Measurements from ENCODE around the gene KIF20A. TPM values are rescaled to one million over a fixed set of nuclear protein-coding genes. Genes with fewer than 3 reads are reported as not detected.

The KIF20A gene
- total RNA-seq, 4 donors from 2014 or later, result 0.44 to 9.4 (median 2.1) TPM; not detected in 1

DNA sequence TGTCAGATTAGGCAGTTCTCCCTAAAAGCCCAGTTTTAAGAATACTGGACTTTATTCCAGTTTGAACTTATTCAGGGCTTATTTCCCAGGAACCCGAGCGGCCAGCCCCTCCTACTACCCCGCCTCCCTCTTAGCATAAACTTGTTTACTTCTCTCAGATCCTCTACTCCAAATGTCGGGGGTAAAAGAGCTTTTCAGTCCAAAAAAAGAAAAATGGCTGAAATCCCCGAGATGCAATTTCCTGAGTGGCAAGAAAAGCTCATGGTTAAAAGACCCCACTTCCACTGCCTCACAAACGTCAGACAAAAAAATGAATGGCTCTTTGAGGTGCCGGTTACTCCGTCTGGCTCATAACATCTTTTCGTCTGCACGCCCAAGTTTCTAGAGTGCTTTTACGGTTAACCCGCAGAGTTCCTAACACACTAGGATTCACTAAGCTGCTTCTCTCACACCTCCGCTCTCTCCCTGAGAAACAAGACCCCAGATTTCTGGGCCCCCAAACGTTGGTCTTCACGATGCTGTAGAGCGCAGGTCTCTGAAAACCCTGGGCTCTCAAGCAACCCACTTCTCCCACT, 884 bp upstream of the KIF20A start:
- no peaks in the 10 kb centered on the region for H3K27me3 ChIP-seq
- no peaks in the 10 kb centered on the region for H3K9me3 ChIP-seq
- H3K36me3 ChIP-seq, result peaks cover 0 to 44% (median 0%) of the 10 kb centered on the region in 3 donors
- DNase-seq (ENCODE audit: low spot score in 2 of 2), result no peak
- WGBS, 2 donors, result 0 to 1% methylated on average over 16 of the region's 16 CpGs
- TF ChIP-seq, protein P1, sequence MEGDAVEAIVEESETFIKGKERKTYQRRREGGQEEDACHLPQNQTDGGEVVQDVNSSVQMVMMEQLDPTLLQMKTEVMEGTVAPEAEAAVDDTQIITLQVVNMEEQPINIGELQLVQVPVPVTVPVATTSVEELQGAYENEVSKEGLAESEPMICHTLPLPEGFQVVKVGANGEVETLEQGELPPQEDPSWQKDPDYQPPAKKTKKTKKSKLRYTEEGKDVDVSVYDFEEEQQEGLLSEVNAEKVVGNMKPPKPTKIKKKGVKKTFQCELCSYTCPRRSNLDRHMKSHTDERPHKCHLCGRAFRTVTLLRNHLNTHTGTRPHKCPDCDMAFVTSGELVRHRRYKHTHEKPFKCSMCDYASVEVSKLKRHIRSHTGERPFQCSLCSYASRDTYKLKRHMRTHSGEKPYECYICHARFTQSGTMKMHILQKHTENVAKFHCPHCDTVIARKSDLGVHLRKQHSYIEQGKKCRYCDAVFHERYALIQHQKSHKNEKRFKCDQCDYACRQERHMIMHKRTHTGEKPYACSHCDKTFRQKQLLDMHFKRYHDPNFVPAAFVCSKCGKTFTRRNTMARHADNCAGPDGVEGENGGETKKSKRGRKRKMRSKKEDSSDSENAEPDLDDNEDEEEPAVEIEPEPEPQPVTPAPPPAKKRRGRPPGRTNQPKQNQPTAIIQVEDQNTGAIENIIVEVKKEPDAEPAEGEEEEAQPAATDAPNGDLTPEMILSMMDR (IDR thresholded peaks at IDR 0.05), result no peak
- TF ChIP-seq EP300 (IDR thresholded peaks at IDR 0.05) (no peak), POLR2A (IDR thresholded peaks at IDR 0.05) (no peak)
- peak overlapping the region; percentile 72 to 86 (median 75) for H3K4me3 ChIP-seq
- peaks cover 0 to 34% (median 18%) of the 10 kb centered on the region in 4 donors for H3K4me1 ChIP-seq
- peak overlapping the region; percentile 75 to 91 (median 81) for H3K27ac ChIP-seq

DNA sequence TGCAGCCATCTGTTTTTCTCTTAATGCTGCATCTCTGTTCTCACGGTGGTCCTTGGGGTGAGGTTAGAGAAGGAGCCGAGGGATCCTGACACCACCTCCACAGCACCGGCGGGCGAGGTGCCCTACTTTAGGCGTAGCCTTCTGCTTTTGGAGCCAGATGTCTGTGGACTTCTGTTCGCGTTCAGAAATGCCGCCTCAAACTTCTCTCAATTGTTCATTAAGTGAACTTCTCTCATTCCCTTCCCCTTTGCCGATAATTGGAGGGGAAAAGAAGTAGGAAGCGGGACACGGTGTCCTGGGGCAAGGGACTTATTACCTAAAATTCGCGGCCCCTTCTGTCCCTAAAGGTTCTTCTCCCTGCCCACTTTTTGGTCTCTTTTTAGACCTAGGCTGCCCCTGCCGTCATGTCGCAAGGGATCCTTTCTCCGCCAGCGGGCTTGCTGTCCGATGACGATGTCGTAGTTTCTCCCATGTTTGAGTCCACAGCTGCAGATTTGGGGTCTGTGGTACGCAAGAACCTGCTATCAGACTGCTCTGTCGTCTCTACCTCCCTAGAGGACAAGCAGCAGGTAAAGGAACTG, 455 bp downstream of the KIF20A start:
- Histone ChIP-seq H3K27ac (no peak overlapping the region), H3K9me3 (no peaks in the 10 kb centered on the region), H3K27me3 (no peaks in the 10 kb centered on the region), H3K4me3 (peak overlapping the region; percentile 17 to 76 (median 73)), H3K4me1 (peaks cover 0 to 31% (median 18%) of the 10 kb centered on the region in 4 donors), H3K36me3 (peaks cover 0 to 44% (median 0%) of the 10 kb centered on the region in 3 donors)
- no peak for DNase-seq (ENCODE audit: low spot score in 2 of 2)
- TF ChIP-seq EP300 (IDR thresholded peaks at IDR 0.05) (no peak), POLR2A (IDR thresholded peaks at IDR 0.05) (no peak)
- TF ChIP-seq, protein P1 (IDR thresholded peaks at IDR 0.05), result no peak
- WGBS, 2 donors, result 1% methylated on average over 23 of the region's 23 CpGs

DNA sequence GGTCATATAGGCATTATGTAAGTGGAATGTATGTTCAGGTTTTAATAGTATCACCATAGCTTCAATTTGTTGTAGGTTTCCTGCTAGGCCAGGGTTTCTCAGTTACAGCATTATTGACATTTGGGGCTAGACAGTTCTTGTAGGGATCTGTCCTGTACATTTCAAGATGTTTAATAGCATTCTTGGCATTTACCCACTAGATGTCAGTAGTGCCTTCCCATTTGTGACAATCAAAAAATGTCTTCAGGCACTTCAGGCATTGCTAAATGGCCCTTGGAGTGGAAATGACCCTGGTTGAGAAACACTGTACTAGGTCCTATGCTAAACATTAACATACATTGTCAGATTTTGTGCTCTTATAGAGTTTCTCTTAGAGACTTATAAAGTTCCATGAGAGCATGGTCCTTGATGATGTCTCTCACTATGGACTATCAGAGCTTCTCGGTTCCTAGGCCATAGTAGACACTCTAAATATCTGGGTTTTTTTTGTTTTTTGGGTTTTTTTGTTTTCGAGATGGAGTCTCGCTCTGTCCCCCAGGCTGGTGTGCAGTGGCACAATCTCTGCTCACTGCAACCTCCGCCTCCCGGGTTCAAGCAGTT, 1.4 kb downstream of the KIF20A start:
- H3K4me3 ChIP-seq, result no peak overlapping the region
- peaks cover 0 to 29% (median 18%) of the 10 kb centered on the region in 4 donors for H3K4me1 ChIP-seq
- WGBS, 2 donors, result 68 to 70% methylated on average over 5 of the region's 5 CpGs
- no peaks in the 10 kb centered on the region for H3K27me3 ChIP-seq
- H3K9me3 ChIP-seq, result no peaks in the 10 kb centered on the region
- DNase-seq (ENCODE audit: low spot score in 2 of 2), result no peak
- TF ChIP-seq, protein P1 (IDR thresholded peaks at IDR 0.05), result peak in 1 of 5 experiments; percentile 18
- TF ChIP-seq POLR2A (IDR thresholded peaks at IDR 0.05), result no peak
- H3K27ac ChIP-seq, result no peak overlapping the region
- peaks cover 0 to 44% (median 0%) of the 10 kb centered on the region in 3 donors for H3K36me3 ChIP-seq

DNA sequence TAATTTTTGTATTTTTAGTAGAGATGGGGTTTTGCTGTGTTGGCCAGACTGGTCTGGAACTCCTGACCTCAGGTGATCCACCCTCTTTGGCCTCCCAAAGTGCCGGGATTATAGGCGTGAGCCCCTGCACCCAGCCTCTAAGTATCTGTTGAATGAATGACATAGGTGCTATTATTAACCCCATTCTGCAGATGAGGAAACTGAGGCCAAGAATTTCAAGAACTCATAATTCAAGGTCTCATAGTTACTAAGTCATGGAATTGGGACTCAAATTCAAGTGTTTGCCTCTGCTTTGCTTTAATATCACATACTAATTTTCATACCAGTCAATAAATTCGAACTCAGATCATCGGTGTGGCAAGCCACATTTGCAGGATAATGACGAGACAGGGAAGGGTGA, 1.9 kb downstream of the KIF20A start:
- H3K27me3 ChIP-seq, result no peaks in the 10 kb centered on the region
- WGBS, 2 donors, result 90 to 95% methylated on average over 5 of the region's 5 CpGs
- H3K9me3 ChIP-seq, result no peaks in the 10 kb centered on the region
- no peak for DNase-seq (ENCODE audit: low spot score in 2 of 2)
- no peak for TF ChIP-seq EP300 (IDR thresholded peaks at IDR 0.05)
- TF ChIP-seq POLR2A (IDR thresholded peaks at IDR 0.05), result no peak
- TF ChIP-seq, protein P1 (IDR thresholded peaks at IDR 0.05), result no peak
- H3K27ac ChIP-seq, result no peak overlapping the region
- peaks cover 0 to 47% (median 0%) of the 10 kb centered on the region in 3 donors for H3K36me3 ChIP-seq
- no peak overlapping the region for H3K4me3 ChIP-seq
- peaks cover 0 to 27% (median 18%) of the 10 kb centered on the region in 4 donors for H3K4me1 ChIP-seq

DNA sequence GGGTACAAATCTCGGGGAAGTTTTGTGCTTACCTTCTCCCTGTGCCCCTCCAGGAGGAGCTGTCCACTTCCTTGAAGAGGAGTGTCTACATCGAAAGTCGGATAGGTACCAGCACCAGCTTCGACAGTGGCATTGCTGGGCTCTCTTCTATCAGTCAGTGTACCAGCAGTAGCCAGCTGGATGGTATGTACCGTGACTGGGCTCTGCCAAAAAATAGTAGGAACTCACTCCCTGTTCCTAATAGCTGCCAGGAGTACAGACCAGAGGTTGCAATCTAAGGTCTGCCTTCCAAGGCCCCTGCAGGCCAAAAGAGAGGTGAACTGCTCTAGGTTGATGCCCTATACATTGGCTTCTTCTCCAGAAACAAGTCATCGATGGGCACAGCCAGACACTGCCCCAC, 3.9 kb downstream of the KIF20A start:
- Histone ChIP-seq H3K27ac (no peak overlapping the region), H3K27me3 (no peaks in the 10 kb centered on the region), H3K9me3 (no peaks in the 10 kb centered on the region), H3K4me3 (no peak overlapping the region), H3K36me3 (peaks cover 0 to 53% (median 0%) of the 10 kb centered on the region in 3 donors), H3K4me1 (peaks cover 0 to 10% (median 8%) of the 10 kb centered on the region in 4 donors)
- no peak for DNase-seq (ENCODE audit: low spot score in 2 of 2)
- TF ChIP-seq, protein P1 (IDR thresholded peaks at IDR 0.05), result no peak
- TF ChIP-seq EP300 (IDR thresholded peaks at IDR 0.05) (no peak), POLR2A (IDR thresholded peaks at IDR 0.05) (no peak)
- WGBS, 2 donors, result 93 to 95% methylated on average over 6 of the region's 6 CpGs

Measured in tibial nerve (tissue), 4 donors.